H1 (cell line): ENCODE data around the gene MAP2K5. TPM values are rescaled to one million over a fixed set of nuclear protein-coding genes. Genes with fewer than 3 reads are reported as not detected.

Source experiments
- CTCF ChIA-PET: fragments of 300-600 bp; sonication (Branson Sonifier 250); formaldehyde crosslinking; loops from one replicate; lab custom pipeline; 2021; ENCODE audit not compliant: partially characterized antibody; lab: Charles Lee
- POLR2A ChIA-PET: fragments of 300-600 bp; sonication (Branson Sonifier 250); formaldehyde crosslinking; loops from one replicate; lab custom pipeline; 2021; ENCODE audit warnings: inconsistent platforms; ENCODE audit not compliant: partially characterized antibody; lab: Charles Lee
- DNase-seq, 2 experiments: peaks; one replicate each; pipeline versions ENCODE4 v3.0.0 to v3.0.0-alpha.2; 2010 to 2022; ENCODE audit warnings: low spot score in 2 of 2, low read depth in 1 of 2, mixed read lengths in 1 of 2
- FAIRE-seq: peaks from 2 replicates; lab custom pipeline; 2011; peaks lifted over from hg19 to GRCh38; lab: Jason Lieb, UNC
- H2AFZ ChIP-seq: 2 replicates; pipeline ENCODE4 v1.8.1; 2012; ENCODE audit warnings: low read length, inconsistent platforms
- H2AK5ac ChIP-seq: 2 replicates; pipeline ENCODE4 v1.6.1; 2013; ENCODE audit warnings: low read depth, low read length
- H2BK120ac ChIP-seq: replicated peaks from 2 replicates; pipeline ENCODE3; 2013; ENCODE audit warnings: low read depth, low read length, inconsistent platforms
- H2BK12ac ChIP-seq: 2 replicates; pipeline ENCODE4 v1.6.1; 2013; ENCODE audit warnings: low read depth, low read length
- H2BK15ac ChIP-seq: 2 replicates; pipeline ENCODE4 v1.6.1; 2013; ENCODE audit warnings: low read length
- H2BK20ac ChIP-seq: 2 replicates; pipeline ENCODE4 v1.6.1; 2013; ENCODE audit warnings: low read length
- H2BK5ac ChIP-seq: 2 replicates; pipeline ENCODE4 v1.6.1; 2013; ENCODE audit warnings: low read depth, low read length
- H3K14ac ChIP-seq: 2 replicates; pipeline ENCODE4 v1.6.1; 2013; ENCODE audit warnings: inconsistent platforms; ENCODE audit not compliant: insufficient read length
- H3K18ac ChIP-seq: 2 replicates; pipeline ENCODE4 v1.6.1; 2013; ENCODE audit warnings: low read length; ENCODE audit errors: extremely low read depth
- H3K23ac ChIP-seq: 2 replicates; pipeline ENCODE4 v1.6.1; 2013; ENCODE audit warnings: inconsistent platforms; ENCODE audit not compliant: insufficient read length
- H3K23me2 ChIP-seq: 2 replicates; pipeline ENCODE4 v1.6.1; 2013; ENCODE audit warnings: low read depth, low read length
- H3K27ac ChIP-seq: 2 replicates; pipeline ENCODE4 v1.6.1; 2011; ENCODE audit warnings: low read depth, low read length, inconsistent platforms
- H3K27me3 ChIP-seq, 4 experiments: replicated peaks in 1 of 4; 1 replicate in 1 of 4; 2 replicates in 3 of 4; pipeline versions ENCODE4 v1.6.1 to v1.8.1; 2011 to 2013; ENCODE audit warnings: low read length in 3 of 4, mild to moderate bottlenecking in 3 of 4, inconsistent platforms in 2 of 4, mixed read lengths in 2 of 4, moderate library complexity in 1 of 4; ENCODE audit not compliant: control insufficient read depth in 3 of 4, insufficient read depth in 3 of 4; ENCODE audit errors: extremely low read depth in 1 of 4
- H3K36me3 ChIP-seq, 4 experiments: 2 replicates each; pipeline versions ENCODE4 v1.6.1 to v1.8.1; 2011 to 2013; ENCODE audit warnings: mild to moderate bottlenecking in 4 of 4, low read length in 3 of 4, moderate library complexity in 2 of 4, control low read depth in 1 of 4, inconsistent platforms in 1 of 4; ENCODE audit not compliant: insufficient read depth in 4 of 4, control insufficient read depth in 2 of 4
- H3K4ac ChIP-seq: replicated peaks from 2 replicates; pipeline ENCODE3; 2013; ENCODE audit warnings: low read length, low read depth, mixed read lengths, inconsistent platforms; ENCODE audit not compliant: insufficient read length
- H3K4me1 ChIP-seq, 4 experiments: replicated peaks in 1 of 4; 1 replicate in 1 of 4; 2 replicates in 3 of 4; pipeline versions ENCODE4 v1.6.1 to v1.8.1; 2011 to 2013; ENCODE audit warnings: low read length in 3 of 4, inconsistent platforms in 2 of 4, mixed read lengths in 1 of 4; ENCODE audit not compliant: insufficient read depth in 4 of 4, control insufficient read depth in 3 of 4
- H3K4me2 ChIP-seq, 2 experiments: 2 replicates each; pipeline versions ENCODE4 v1.6.1 to v1.8.1; 2011 to 2013; ENCODE audit warnings: low read depth in 2 of 2, low read length in 2 of 2, control low read depth in 1 of 2, inconsistent platforms in 1 of 2, mild to moderate bottlenecking in 1 of 2; ENCODE audit not compliant: insufficient read depth in 1 of 2
- H3K4me3 ChIP-seq, 4 experiments: fragments of 200-600, 300-600 bp in 1 of 4; sonication (generic), shearing (Covaris generic), sonication (Bioruptor Twin) in 1 of 4; 2 replicates each; pipeline versions ENCODE4 v1.5.1 to v1.8.1; 2011 to 2016; ENCODE audit warnings: low read length in 4 of 4, low read depth in 3 of 4, control low read depth in 2 of 4, inconsistent platforms in 2 of 4, mild to moderate bottlenecking in 2 of 4, mixed read lengths in 1 of 4, moderate library complexity in 1 of 4; ENCODE audit not compliant: insufficient read depth in 2 of 4; ENCODE audit errors: extremely low read depth in 1 of 4
- H3K56ac ChIP-seq: replicated peaks from 2 replicates; pipeline ENCODE3; 2013; ENCODE audit warnings: low read depth, mild to moderate bottlenecking, mixed read lengths, low read length, inconsistent platforms; ENCODE audit not compliant: insufficient read length
- H3K79me1 ChIP-seq: 2 replicates; pipeline ENCODE4 v1.6.1; 2013; ENCODE audit warnings: low read depth, low read length, control low read depth
- H3K79me2 ChIP-seq, 2 experiments: 2 replicates each; pipeline versions ENCODE4 v1.6.1 to v1.8.1; 2012 to 2013; ENCODE audit warnings: low read length in 2 of 2, mild to moderate bottlenecking in 2 of 2, inconsistent platforms in 1 of 2; ENCODE audit not compliant: insufficient read depth in 2 of 2, control insufficient read depth in 1 of 2
- H3K9ac ChIP-seq, 4 experiments: replicated peaks in 1 of 4; 1 replicate in 1 of 4; 2 replicates in 3 of 4; pipeline versions ENCODE4 v1.6.1 to v1.8.1; 2011 to 2013; ENCODE audit warnings: low read depth in 3 of 4, low read length in 3 of 4, control low read depth in 2 of 4, mild to moderate bottlenecking in 2 of 4, moderate library complexity in 2 of 4, inconsistent platforms in 1 of 4; ENCODE audit errors: extremely low read depth in 1 of 4
- H3K9me3 ChIP-seq, 2 experiments: 2 replicates each; pipeline versions ENCODE4 v1.6.1 to v1.8.1; 2012 to 2013; ENCODE audit warnings: mild to moderate bottlenecking in 2 of 2, moderate library complexity in 2 of 2, control low read depth in 1 of 2, inconsistent platforms in 1 of 2, low read depth in 1 of 2, low read length in 1 of 2, mixed read lengths in 1 of 2; ENCODE audit not compliant: insufficient read depth in 2 of 2
- H4K20me1 ChIP-seq, 2 experiments: replicated peaks in 1 of 2; 2 replicates each; pipeline versions ENCODE3 to v1.8.1; 2011 to 2013; ENCODE audit warnings: inconsistent platforms in 2 of 2, low read length in 2 of 2, mild to moderate bottlenecking in 1 of 2; ENCODE audit not compliant: insufficient read depth in 2 of 2, control insufficient read depth in 1 of 2
- H4K5ac ChIP-seq: 2 replicates; pipeline ENCODE4 v1.6.1; 2013; ENCODE audit warnings: low read length, low read depth, mixed read lengths, inconsistent platforms; ENCODE audit not compliant: insufficient read length
- H4K8ac ChIP-seq: 2 replicates; pipeline ENCODE4 v1.8.0; 2013; ENCODE audit warnings: mild to moderate bottlenecking, moderate library complexity, low read length, inconsistent platforms; ENCODE audit not compliant: insufficient read depth; ENCODE audit errors: extremely low read depth
- H4K91ac ChIP-seq: replicated peaks from 2 replicates; pipeline ENCODE3; 2013; ENCODE audit warnings: low read length, mixed read lengths, inconsistent platforms; ENCODE audit not compliant: insufficient read length
- CEBPB ChIP-seq: IDR thresholded peaks from 2 replicates; pipeline ENCODE4 v1.6.1; 2012; ENCODE audit warnings: low read depth, low read length
- EZH2 ChIP-seq: fragments of 200-600 bp; sonication (generic); IDR thresholded peaks from 2 replicates; pipeline ENCODE4 v1.7.1; 2012; ENCODE audit warnings: low read depth, mild to moderate bottlenecking, moderate library complexity, low read length, inconsistent platforms; ENCODE audit not compliant: severe bottlenecking
- POLR2AphosphoS5 ChIP-seq: IDR thresholded peaks from 2 replicates; pipeline ENCODE4 v1.6.1; 2011; ENCODE audit warnings: low read depth, low read length
- RAD21 ChIP-seq, 2 experiments: IDR thresholded peaks in 1 of 2; conservative IDR thresholded peaks in 1 of 2; 2 replicates each; pipeline ENCODE4 v1.6.1; 2011; ENCODE audit warnings: low read depth in 2 of 2, low read length in 2 of 2, improper control_type of control experiment in 1 of 2, inconsistent platforms in 1 of 2, mild to moderate bottlenecking in 1 of 2, moderate library complexity in 1 of 2
- SP4 ChIP-seq: IDR thresholded peaks from 2 replicates; pipeline ENCODE4 v1.6.1; 2012; ENCODE audit warnings: low read length, inconsistent platforms
- SRF ChIP-seq: IDR thresholded peaks from 2 replicates; pipeline ENCODE4 v1.6.1; 2011; ENCODE audit warnings: mild to moderate bottlenecking, low read depth, low read length, moderate library complexity
- SUZ12 ChIP-seq: fragments of 200-600 bp; sonication (generic); IDR thresholded peaks from 2 replicates; pipeline ENCODE4 v1.6.1; 2012; ENCODE audit warnings: mild to moderate bottlenecking, inconsistent platforms, low read length, moderate library complexity, mixed read lengths
- WGBS, 2 experiments: shearing (Covaris generic) in 1 of 2; methylation state at CpG; one replicate each; pipeline versions ENCODE4 v1.1.6 to v1.1.7; 2013 to 2015; ENCODE audit warnings: low lambda C conversion rate in 2 of 2, mixed read lengths in 2 of 2, inconsistent platforms in 1 of 2, low coverage in 1 of 2, missing lambda C conversion rate in 1 of 2; ENCODE audit not compliant: insufficient replicate concordance in 2 of 2, insufficient coverage in 1 of 2, insufficient read length in 1 of 2; ENCODE audit errors: extremely low coverage in 1 of 2, missing lambda C conversion rate in 1 of 2; 5-methylcytosine and 5-hydroxymethylcytosine counted together
- polyA plus RNA-seq, 7 experiments: library from polyadenylated mRNA; depleted of rRNA in 3 of 7; stranded (reverse) in 5 of 7; unstranded in 2 of 7; fragments of >200 nt in 5 of 7; fragments of 200-250 nt in 2 of 7; gene quantifications; 1 replicate in 5 of 7; 2 replicates in 1 of 7; 4 replicates in 1 of 7; pipeline versions ENCODE4 v1.2.1 to v1.2.3, GENCODE V29; 2011 to 2013; ENCODE audit warnings: missing spikeins in 2 of 7, mixed read lengths in 2 of 7
- total RNA-seq: library from RNA; stranded (reverse); fragmentation: NEBNext Ultra II Directional; extraction: Animal tissue kit (Norgen Biotek cat#: 25700); gene quantifications from 2 replicates; pipeline ENCODE4 v1.2.1, GENCODE V29; 2021

The MAP2K5 gene
- total and polyA plus RNA-seq, 2 of the 8 experiments (the other 6 are each of a cell fraction or from before 2014, with no cell fraction given): 4.4 to 15.8 TPM

DNA sequence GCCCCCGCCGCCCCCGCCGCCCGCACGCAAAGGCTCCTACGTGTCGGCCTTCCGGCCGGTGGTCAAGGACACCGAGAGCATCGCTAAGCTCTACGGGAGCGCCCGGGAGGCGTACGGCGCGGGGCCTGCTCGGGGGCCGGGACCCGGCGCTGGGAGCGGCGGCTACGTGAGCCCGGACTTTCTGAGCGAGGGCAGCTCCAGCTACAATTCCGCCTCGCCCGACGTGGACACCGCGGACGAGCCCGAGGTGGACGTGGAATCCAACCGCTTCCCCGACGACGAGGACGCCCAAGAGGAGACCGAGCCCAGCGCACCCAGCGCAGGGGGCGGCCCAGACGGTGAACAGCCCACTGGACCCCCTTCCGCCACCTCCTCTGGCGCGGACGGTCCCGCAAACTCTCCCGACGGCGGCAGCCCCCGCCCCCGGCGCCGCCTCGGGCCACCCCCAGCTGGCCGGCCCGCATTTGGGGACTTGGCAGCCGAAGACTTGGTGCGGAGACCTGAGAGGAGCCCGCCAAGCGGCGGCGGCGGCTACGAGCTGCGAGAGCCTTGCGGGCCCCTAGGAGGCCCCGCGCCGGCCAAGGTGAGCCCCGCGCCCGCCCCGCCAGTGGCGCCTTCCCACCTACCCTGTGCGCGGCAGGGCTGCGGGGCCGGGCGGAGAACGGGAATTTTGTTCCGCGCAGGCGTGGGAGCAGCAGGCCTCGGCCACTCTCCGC, 285.2 kb downstream of the MAP2K5 start:
- CTCF ChIA-PET: interaction anchor here (1.0 to 1.5 kb wide), 2 partner anchors 8 to 45 kb away, joined by 3 to 7 read pairs; no protein-coding TSS in a partner anchor
- H2BK12ac ChIP-seq: no peak overlapping the region
- peaks cover 8% of the 10 kb centered on the region; the same call in 1 of the 2 replicates for H3K23me2 ChIP-seq

More for the DNA sequence above, 285.2 kb downstream of the MAP2K5 start:
- Histone ChIP-seq H3K9me3 (peaks cover 0 to 4% of the 10 kb centered on the region in 2 experiments; a peak in 1 of 4 replicates), H3K4me1 (peaks cover 15 to 51% (median 35%) of the 10 kb centered on the region in 4 experiments), H3K36me3 (peaks cover 0 to 27% (median 0%) of the 10 kb centered on the region in 4 experiments; a peak in 1 of 8 replicates), H3K4me2 (peak overlapping the region; percentile 48 to 57), H3K14ac (no peak overlapping the region), H3K4me3 (peak overlapping the region in 1 of 4 experiments; percentile 46; a peak in 2 of 8 replicates), H3K79me2 (no peaks in the 10 kb centered on the region), H2BK5ac (no peak overlapping the region), H3K23ac (no peak overlapping the region), H4K8ac (peak overlapping the region; percentile 83), H3K79me1 (no peaks in the 10 kb centered on the region), H2BK20ac (no peak overlapping the region), H3K4ac (no peak overlapping the region), H2BK120ac (no peak overlapping the region), H3K27ac (no peak overlapping the region), H4K91ac (no peak overlapping the region), H4K5ac (no peak overlapping the region), H2BK15ac (no peak overlapping the region), H3K9ac (no peak overlapping the region), H2AFZ (no peak overlapping the region), H3K18ac (no peak overlapping the region), H4K20me1 (peaks cover 13 to 26% of the 10 kb centered on the region in 2 experiments), H3K27me3 (peaks cover 96 to 100% (median 100%) of the 10 kb centered on the region in 4 experiments), H2AK5ac (no peak overlapping the region), H3K56ac (no peak overlapping the region)
- POLR2A ChIA-PET: no interaction called here
- DNase-seq (peak in 1 of 2 experiments; percentile 70), FAIRE-seq (no peak)
- TF ChIP-seq RAD21 (IDR thresholded peaks at IDR 0.05 in 1 of 2, conservative IDR thresholded peaks at IDR 0.05 in 1 of 2; ENCODE audit: low read depth in 2 of 2, low read length in 2 of 2): no peak; a peak in 1 of 4 replicates
- TF ChIP-seq SUZ12: peak; percentile 72; the same call in 1 of the 2 replicates
- TF ChIP-seq SP4: no peak
- TF ChIP-seq CEBPB: no peak
- no peak for TF ChIP-seq EZH2
- TF ChIP-seq SRF: no peak
- no peak for TF ChIP-seq POLR2AphosphoS5
- WGBS, 2 experiments: 4% methylated on average over 23 of the region's 91 CpGs; no CpG with 5 or more reads in 1 of the 2 experiments
